NCI-H1930 (cell line): Measurements from ENCODE around the gene UTP14A.
A peak's percentile ranks its signal among the peaks of the same experiment; 100 is the strongest.

Experiments used
- DNase-seq, 2 experiments: peaks; one replicate each; lab custom pipeline; 2025; lab: John Stamatoyannopoulos, UW

UTP14A gene

DNA sequence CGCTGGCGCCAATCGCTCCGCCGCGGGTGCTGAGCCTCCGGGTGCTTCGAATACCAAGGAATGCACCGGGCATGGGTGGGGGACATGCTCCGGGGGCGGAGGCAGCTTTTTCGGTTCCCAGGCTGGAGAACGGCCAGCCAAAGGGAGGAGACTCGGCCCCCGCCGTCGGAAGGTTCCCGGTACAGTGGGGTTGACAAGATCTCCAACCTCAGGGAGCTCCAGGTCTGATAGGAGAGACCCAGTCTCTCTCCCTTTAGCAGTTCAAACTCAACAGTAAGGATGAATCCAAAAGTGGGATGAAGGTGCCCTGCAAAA is 47.3 kb downstream of the UTP14A start:
- no peak for DNase-seq

DNA sequence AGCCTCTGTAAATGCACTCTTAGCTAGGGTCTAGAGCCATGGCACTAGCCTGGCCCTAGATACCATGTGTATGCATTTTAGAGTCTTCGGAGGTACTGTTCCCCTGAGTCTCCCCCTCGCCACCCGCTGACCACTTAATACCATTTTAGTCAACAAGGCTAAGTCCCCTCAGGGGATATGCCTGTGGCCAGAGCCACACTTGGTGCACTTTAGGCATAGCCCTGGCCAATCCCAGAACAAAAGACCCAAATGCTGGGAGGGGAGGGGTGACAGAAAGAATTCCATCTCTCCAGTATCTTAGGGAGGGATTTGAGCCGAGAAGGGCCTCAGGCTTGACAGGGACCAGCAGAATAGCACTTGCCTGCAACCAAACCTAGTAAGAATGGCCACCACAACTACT is 47.9 kb downstream of the UTP14A start:
- no peak for DNase-seq

DNA sequence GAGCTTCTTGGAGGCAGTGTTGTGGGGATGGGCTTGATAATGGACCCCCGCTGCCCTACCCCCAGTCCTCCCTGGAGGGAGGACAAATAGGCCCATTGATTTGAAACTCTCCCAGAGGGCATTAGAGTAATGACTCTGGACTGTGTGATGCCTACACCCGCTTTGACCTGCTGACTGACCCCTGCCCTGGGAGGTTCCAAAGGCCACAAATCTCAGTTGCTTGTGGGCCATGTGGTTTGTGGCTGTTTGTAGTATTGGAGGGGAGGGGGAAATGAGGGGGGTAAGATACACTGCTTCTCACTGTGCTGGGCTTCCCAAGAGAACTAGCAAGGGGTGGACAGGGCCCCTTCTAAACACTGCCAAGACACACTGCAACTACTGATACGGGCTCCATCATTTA is 48.8 kb downstream of the UTP14A start:
- DNase-seq, result no peak

DNA sequence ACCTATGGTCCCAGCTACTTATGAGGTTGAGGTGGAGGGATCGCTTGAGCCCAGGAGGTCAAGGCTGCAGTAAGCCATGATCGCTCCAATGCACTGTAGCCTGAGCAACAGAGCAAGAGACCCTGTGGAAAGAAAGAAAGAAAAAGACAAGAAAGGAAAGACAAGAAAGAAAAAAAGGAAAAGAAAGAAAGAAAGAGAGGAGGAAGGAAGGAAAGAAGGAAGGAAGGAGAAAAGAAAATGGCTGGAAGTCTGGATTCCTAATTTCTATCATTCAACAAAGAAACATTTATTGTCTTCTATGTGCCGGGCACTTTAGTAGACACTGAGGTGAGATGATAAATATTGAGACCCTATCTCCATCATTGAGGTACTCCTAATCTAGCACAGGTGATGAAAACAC is 49.7 kb downstream of the UTP14A start:
- DNase-seq, result no peak

DNA sequence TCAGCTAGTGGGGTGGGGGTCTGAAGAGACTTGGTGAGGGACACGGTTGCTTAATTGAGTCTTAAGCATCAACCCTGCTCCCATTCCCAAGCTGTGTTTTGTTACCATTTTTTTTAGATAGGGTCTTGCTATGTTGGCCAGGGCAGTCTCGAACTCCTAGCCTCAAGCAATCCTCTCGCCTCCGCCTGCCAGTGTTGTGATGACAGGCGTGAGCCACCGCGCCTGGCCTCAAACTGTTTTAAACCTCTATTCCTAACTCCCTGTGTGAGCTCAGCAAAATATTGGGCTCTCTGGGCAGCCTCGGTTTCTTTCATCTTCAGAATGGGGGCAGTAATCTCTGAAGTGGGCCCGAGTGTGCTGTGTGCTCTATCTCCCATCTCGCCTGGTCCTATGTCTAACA is 50.2 kb downstream of the UTP14A start:
- no peak for DNase-seq

DNA sequence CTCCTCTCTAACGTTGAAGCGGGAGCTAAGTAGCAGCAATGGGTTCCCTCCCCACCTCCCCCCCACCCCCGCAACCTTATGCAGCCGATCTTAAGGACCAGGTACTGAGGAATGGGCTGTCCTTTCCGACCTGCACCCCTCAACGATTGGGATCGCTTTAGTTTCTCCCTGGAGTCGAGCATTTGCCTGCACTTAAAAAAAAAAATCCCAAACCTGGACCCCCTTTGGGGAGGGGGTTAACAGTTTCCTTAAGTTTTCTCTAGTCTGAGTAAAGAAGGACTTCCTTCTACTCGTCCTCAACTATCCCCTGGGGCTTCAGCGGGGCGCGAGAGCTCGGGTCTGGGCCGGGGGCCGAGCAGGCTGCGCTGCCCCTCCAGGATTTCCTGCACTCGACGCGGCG is 50.8 kb downstream of the UTP14A start:
- DNase-seq, result no peak

DNA sequence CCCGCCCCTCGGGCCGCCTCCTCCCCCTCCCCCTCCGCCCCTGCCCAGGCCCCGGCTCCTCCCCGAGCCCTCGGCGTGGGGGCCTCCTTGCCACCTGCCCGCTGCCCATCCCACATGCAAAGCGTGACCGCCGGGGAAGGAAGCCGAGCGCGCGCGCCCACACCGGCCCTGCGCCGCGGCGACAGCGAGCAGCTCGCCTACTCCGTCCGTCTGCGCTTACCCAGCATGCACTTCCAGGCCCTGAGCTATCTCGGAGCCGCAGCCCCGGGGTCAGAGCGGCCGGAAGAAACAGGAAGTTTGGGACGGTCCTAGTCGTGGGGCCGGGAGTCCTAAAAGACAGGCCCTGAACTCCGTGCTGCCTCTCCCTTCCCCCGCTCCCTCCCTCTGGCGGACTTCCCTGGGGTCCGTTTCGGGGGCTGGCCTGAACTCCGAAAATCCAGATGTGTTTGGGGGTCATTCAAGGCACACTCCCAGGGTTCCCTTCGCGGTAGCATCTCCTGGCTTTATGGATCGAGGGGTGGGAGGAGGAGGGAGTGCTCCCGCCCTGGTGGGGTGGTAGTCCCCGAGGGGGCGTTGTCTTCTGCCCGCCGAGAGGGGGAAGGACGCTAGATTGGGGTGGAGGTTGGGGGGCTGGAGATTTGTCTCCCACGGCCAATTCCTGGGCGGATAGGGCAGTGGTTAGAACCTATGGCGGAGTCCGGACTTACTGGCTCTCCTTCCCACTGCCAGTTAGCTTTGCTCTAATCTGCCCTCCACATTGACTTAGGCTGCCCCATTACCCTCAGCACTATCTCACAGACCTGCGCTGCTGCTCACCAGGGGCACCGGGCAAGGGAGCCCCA is 51.5 kb downstream of the UTP14A start:
- peak; percentile 22 to 56 for DNase-seq

DNA sequence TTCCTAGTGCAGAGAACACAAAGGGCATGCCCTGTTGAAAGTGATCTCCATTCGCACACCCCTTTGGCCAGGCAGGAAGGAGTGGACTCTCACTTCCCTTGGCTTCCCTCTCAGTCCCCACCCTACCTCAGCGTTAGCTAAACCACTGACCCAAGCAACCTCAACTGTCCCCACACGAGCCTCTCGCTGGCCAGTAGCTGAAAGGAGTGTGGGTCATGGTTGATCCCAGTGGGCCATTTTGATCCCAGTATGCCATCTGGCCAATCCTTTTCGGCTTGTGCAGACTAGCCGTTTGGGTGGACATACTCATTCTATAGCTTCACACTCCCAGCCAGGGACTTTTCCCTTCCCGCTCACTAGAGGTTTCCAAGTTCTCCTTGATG is 52.1 kb downstream of the UTP14A start:
- no peak for DNase-seq

DNA sequence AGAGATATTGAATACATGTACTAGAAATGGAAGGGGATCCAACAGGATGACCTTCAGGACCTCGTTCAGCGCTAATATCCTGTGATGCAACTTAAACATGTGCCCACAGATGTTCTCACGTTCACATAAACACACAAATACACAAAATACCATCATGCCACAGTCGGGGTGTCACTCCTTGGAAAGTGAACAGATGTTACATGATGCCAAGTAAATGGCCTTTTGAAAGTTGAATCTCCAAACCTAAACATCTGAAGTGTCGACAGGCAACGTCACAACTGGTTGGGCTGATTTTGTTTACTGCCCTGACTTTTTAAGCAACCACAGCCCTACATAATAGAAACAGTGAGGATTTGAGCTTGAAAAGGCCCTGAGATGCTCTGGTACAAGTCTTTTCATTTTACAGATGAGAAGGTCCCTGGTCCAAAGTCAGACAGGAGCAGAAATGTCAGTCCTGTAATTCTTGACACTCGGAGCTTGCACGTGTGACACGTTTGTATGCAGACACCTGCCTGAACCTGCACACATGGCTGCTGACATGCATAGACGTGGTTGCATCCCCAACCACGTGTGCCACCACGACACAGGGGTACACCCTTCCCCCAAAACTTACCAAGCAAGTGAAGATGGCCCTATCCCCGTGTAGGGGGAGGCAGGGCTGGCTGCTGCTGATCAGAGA is 53.0 kb downstream of the UTP14A start:
- no peak for DNase-seq

DNA sequence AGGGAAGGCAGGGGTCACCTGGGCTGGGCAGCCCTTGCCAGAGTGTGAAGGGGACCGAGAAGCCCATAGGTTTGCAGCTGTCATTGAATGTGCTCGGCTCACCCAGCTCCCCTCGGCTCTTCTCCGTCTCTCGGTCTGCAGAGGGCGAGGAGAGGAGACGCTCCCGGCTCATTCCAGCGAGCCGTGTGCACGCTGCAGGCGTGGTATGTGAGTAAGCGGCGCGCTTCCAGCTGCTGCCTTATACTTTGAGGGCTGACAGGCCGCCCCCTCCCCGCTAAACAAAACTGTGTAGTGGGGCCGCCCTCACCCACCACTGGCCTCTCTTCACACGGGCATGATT is 53.5 kb downstream of the UTP14A start:
- no peak for DNase-seq

DNA sequence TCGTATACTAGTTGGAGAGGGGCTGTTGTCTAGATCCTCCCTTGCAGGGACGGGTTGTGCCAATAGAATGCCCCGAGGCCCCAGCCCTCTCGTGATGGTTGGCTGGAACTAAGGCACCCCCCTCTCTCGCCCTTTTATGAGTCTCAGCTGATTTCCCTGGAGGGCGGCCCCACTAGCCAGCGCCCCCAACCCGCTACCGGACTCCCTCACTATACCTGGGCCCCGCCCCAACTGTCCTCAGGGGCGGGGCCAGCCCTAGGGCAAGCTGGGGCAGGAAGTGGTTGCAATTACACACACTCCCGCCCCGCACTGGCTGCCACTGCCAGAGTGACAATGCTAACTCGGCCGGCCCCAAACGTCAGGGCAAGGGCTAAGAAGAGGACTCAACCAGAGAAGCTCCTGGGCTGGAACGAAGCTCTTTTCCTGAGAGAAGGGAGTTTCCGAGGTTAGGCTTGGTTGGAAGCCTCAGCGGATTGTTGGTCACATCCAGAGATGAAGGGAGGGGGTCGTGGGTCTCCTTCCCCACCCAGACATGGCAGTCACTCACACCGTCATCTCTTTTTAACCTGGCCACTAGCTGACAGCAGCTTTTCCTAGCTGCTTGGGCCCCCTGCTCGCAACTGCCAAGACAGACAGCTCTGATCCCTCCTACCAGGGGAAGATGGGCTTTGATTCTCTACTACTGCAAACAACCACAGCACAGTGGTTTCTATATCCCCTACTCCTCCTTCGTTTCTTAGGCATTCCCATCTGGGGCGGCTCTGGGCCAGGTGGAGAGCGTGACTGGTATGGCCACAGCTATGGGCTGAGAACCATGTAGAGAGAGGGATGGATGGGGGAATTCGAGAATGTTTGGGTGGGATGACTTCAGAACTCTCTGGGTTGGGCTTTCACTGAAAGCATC is 55.5 kb downstream of the UTP14A start:
- DNase-seq, result peak; percentile 21 to 41

DNA sequence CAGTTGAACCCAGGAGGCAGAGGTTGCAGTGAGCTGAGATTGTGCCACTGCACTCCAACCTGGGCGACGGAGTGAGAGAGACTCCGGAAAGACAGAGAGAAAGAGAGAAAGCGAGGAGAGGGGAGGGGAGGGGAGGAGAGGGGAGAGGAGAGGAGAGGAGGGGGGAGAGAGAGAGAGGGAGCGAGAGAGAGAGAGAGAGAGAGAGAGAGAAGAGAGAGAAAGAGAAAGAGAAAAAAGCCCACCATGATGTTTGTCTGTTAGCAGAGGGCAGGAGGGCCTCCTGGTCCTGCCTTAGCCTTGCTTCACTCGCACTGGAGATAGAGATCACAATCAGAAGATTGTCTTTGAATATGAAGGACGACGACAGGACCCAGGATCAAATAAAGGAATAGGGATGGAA is 57.8 kb downstream of the UTP14A start:
- no peak for DNase-seq

DNA sequence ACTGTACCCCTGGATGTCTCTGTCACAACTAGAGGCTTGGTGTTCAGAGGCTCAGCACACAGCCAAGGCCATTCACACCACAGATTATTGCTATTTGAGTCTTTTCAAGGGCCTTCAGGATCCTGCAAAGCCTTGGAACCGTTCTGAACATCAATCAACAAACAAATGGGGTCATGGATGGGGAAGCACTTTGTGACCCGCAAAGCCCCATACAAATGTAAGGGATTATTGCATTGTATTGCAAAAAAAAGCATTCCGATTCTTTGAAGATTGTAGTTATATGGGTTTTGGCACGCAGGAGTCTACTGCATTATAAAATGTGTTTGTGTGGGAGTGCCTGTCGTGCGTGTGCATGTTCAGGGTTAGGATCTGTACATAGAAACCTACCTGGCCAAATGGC is 59.2 kb downstream of the UTP14A start:
- DNase-seq, result no peak

DNA sequence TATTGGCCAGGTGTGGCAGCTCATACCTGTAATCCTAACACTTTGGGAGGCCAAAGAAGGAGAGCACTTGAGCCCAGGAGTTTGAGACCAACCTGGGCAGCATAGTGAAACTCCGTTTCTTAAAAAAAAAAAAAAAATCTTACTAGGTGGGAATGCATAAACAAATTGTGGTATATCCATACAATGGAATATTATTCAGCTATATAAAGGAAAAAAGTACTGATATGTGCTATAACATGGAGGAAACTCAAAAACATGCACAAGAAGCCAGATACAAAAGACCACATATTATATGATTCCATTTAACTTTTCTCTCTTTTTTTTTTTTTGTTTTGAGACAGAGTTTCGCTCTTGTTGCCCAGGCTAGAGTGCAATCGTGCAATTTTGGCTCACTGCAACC is 63.0 kb downstream of the UTP14A start:
- DNase-seq, result no peak

DNA sequence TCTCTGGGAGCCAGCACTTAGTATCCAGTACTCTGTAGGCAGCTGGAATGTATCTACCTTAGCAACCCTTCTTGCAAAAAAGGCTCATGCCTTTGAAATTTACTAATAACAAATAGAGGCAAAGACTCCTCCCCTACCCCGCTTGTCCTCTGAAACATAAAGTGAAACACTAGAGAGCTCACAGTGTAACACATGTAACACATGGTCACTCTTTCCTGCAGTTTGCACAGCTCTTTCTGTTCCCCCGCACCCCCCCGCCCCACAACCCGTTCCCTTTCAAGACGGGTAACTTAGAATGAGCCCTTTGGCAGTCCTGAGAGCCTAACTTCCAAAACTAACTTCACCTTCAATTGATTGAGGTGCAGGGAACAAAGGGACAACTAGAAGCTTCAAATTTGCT is 70.5 kb downstream of the UTP14A start:
- no peak for DNase-seq
